Measurements from ENCODE around the gene ARIH2.

The ARIH2 gene

DNA sequence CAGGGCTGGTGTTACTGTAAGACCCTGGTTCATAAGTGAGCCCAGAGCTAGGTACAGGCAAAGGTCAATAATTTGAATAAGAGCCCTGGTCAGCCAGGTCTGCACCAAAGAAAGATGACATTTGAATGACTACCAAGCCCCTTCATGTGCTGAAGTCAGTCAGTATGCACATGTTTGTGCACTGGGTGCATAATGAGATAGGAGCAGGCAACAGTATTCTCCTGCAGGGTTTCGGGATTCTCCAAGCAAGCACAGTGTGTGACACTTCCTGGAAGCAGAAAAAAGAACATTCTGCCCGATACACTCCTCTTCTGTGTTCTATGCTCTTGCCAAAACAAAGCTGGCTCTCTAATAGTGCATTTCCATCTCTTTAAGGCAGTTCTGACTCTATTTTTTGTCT, 116.0 kb downstream of the ARIH2 start:
- no peaks in the 10 kb centered on the region for H3K27me3 ChIP-seq (ENCODE audit: control insufficient read depth in 2 of 2, insufficient read depth in 2 of 2, low read length in 2 of 2)
- H3K9ac ChIP-seq (ENCODE audit: low read depth in 1 of 2, low read length in 2 of 2), result no peak overlapping the region
- H3K36me3 ChIP-seq (ENCODE audit: control insufficient read depth in 2 of 2, insufficient read depth in 2 of 2, low read length in 2 of 2), result peaks cover 34 to 52% of the 10 kb centered on the region in 2 donors
- no peak overlapping the region for H3K4me3 ChIP-seq (ENCODE audit: low read length in 2 of 2)
- no peak overlapping the region for H3K27ac ChIP-seq (ENCODE audit: low read depth in 2 of 2, low read length in 2 of 2)
- peaks cover 0 to 1% of the 10 kb centered on the region in 2 donors for H3K4me1 ChIP-seq (ENCODE audit: control insufficient read depth in 2 of 2, insufficient read depth in 2 of 2, low read length in 2 of 2)
- no peaks in the 10 kb centered on the region for H3K9me3 ChIP-seq (ENCODE audit: control insufficient read depth in 2 of 2, low read length in 2 of 2)

DNA sequence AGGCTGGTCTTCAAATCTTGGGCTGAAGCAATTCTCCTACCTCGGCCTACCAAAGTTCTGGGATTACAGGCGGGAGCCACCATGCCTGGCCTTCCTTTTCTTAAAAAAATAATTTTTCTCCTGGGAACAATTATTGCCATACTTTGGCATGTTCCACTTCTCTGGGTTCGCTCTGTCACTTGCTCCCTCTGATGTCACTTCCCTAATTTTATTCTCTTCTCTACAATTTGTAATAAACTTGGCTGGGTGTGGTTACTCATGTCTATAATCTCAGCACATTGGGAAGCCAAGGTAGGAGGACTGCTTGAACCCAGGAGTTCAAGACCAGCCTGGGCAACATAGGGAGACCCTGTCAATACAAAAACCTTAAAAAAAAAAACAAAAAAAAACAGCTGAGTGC, 116.6 kb downstream of the ARIH2 start:
- H3K27me3 ChIP-seq (ENCODE audit: control insufficient read depth in 2 of 2, insufficient read depth in 2 of 2, low read length in 2 of 2), result no peaks in the 10 kb centered on the region
- H3K36me3 ChIP-seq (ENCODE audit: control insufficient read depth in 2 of 2, insufficient read depth in 2 of 2, low read length in 2 of 2), result peaks cover 36 to 50% of the 10 kb centered on the region in 2 donors
- no peaks in the 10 kb centered on the region for H3K4me1 ChIP-seq (ENCODE audit: control insufficient read depth in 2 of 2, insufficient read depth in 2 of 2, low read length in 2 of 2)
- H3K9me3 ChIP-seq (ENCODE audit: control insufficient read depth in 2 of 2, low read length in 2 of 2), result no peaks in the 10 kb centered on the region
- no peak overlapping the region for H3K4me3 ChIP-seq (ENCODE audit: low read length in 2 of 2)
- H3K9ac ChIP-seq (ENCODE audit: low read depth in 1 of 2, low read length in 2 of 2), result no peak overlapping the region
- no peak overlapping the region for H3K27ac ChIP-seq (ENCODE audit: low read depth in 2 of 2, low read length in 2 of 2)
